Activated T-cell treated with anti-CD3 and anti-CD28 coated beads for 1 hour (primary cell): ENCODE measurements around the gene KRTAP17-1.

Source experiments
- DNase-seq: peaks from one replicate; pipeline ENCODE4 v3.0.0-alpha.2; 2020; ENCODE audit warnings: low read depth

The KRTAP17-1 gene

DNA sequence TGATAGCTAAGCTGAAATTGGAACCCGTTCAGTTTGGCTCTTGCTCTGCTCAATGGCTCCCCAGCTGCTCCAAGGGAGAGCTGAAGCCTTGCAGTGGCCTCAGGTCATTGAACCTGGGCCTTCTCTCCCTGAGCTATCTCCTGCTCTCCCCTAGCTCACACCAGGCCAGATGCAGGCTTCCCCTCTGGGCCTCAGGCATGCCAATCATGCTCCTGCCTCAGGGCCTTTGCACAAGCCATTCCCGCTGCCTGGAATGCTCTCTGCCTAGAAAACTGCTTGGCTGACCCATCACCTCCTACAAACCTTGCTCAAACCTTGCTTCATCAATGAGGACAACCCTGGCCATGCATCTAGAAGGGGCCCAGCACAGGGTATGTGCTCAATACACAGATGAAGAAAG lies 16.7 kb upstream of the KRTAP17-1 start:
- DNase-seq = no peak

DNA sequence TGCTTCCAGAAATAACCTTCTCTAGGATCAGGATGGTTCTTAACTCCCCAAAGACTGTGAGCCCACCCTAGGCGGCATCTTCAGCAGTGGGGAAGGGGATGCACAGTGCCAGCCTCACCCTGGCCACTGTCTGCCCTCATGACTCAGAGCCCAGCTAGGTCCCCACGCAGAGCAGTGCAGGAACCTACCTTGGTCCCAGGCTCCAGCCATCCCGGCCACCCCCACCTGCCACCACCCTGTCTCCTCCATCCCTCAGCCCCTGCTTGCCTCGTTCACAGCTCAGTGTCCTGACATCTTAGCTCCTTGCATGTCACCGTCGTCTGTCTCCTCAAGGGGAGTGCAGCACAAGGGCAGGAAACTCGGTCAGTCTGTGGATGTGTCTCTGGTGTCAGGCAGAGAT lies 16.1 kb upstream of the KRTAP17-1 start:
- DNase-seq = no peak

DNA sequence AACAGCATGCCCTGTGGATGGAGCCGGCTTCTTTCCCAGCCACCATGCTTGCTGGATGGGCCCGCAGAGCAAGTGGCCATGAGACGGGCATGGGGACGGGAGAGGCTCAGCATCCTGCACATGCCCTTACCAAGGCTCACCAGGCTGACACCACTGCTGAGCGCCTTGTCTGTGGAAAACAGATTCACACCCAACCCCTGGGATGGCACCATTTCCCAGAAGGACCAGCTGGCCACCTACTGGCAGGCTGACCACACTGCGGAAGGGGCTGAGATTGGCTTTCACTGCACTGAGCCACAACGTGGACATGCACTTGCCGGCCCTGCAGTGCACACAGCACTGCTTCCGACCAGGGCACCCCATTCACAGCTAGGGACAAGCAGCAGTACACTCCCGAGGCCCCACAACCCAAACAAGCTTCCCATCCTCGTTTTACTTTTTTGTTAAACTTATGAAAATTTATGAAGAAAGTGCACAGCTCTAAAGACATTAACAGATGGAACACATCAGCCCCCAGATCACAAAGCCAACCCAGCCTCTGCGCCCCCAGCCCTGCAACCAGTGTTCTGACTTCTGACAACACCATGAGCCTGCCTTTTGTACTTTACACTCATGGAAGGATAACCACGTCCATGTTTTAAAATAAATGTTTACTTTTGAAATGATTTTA lies 13.9 kb upstream of the KRTAP17-1 start:
- DNase-seq = no peak

DNA sequence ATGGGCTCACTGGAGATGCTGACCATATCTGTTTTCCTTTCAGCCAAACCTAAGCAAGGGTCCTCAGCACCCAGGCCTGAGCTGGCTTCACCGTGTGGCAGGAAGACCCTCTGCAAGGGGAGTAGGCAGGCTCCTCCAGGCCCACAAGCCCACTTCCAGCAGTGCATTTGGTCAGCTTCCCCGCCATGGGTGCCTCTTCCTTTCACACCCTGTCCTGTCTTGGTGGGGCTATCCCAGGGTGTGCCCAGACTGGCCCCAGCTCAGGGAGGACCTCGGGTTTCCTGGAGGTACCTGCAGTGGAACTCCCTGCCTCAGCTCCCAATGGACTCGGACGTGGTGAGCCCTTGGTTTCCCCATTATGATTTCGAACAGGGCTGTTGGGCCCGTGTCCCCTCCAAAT lies 12.7 kb upstream of the KRTAP17-1 start:
- no peak for DNase-seq

DNA sequence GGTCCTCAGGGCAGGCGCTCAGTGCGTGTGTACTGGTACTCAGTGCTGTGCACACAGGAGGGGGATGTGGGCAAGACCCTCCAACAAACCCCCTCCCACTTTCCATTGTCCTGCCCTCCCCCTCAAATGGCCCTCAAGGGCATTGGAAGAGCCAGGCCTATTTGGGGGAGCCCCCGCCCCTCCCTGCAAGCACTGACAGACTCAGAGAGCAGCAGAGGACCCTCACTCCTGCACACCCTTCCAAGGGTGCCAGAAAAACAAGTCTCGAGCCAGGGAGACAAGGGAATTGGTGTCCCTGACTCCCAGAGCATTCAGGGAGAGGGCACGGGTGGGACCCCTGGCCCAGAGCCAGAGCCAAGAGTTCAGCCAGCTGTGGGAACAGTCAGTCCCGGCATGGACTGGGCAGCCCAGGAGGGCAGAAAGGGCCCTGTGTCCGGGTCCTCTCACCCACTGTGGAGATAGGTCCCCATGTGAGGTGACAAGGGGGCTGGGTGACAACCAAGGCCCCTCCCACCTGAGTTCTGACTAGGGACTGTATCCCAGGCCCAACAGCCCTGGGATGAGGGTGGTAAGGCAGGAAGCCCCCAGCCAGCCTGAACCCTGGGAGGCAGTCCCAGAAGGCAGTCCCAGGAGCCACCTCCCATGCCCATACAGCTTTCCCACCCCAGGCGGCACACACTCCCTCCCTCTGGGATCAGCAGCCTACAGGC lies 12.1 kb upstream of the KRTAP17-1 start:
- no peak for DNase-seq

- DNase-seq = no peak
These were observed 10.9 kb upstream of the KRTAP17-1 start for GRCh38 chr17:41326173-41327145.

DNA sequence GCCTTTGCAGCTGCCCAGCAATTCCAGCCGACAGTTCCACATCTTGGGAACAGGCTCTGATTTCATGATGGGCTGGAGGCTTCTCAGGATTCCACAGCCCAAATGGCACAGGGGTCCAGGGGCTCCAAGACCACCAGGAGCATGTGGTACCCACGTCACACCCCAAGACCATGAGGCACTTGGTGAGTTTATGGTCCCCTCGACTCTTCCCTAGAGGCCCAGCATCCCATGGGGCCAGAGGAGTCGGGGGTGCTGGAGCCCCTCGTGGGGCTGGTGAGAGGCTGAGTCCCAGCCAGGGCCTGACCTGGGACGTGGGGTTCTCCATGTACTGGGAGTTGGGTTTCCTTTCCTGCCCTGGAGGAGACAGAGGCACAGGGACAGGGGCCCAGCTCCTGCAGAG lies 10.1 kb upstream of the KRTAP17-1 start:
- DNase-seq = no peak

DNA sequence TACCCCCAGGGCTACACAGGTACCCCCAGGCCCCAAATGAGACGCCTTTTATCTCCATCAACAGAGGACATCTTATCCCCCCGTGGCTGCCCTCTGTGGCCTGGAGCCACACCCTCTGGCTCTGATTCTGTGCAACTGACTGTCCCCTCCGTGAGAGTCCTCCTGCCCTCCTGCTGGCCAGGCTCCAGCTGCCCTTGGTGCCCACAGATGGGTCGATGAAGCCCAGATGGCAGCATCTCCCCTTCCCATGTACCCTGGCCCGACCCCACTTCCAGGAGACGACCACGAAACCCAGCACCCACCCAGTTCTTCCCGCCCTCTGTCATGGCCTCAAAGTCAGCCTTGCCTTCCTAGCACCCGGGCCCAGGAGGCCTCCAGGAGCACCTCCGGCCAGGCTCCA lies 9.6 kb upstream of the KRTAP17-1 start:
- no peak for DNase-seq

DNA sequence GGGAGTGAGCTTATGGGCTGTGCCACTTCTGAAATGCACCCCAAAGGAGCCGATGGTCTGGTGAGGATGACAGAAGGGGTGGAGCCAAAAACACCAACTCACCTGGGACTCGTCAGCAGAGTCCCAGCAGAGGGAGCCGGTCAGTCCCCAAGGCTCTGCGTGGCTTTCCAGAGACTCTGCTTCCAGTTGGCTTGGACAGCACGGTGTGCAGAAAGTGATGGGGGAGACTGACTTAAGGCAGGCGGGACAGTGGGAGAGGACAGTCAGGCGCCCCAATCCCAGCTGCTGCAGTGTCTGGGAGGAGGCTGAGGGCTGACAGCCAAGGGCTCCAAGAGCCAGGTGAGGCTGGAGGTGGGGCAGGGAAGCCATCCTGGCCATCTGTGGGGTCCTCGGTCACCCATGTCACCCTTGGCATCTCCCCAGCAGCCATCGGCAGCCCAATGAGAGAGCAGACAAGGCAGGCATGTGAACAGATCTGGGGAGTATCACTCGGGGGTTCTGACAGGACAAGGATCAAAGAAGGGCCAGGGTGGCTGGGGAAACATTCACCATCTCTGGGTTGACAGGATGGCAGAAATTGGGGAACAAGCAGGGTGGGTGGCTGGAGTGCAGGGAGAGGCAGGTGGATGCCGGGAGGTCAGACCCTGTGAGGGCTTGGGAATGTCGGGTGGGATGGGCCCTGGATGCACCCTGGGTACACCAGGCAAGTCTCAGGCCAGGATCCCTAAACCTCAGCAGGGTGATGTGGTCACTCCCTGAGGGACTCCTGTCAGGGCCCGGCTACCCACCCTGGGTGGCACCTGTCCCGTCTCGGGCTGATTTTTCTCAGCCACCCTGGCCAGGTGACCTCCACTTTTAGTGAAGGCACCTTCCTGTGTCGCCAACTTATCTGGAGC lies 8.9 kb upstream of the KRTAP17-1 start:
- DNase-seq = no peak

- no peak for DNase-seq
These were observed 7.7 kb upstream of the KRTAP17-1 start for GRCh38 chr17:41322903-41323895.

GRCh38 chr17:41322094-41322902 lies 6.8 kb upstream of the KRTAP17-1 start:
- no peak for DNase-seq

GRCh38 chr17:41318231-41318630 lies 2.7 kb upstream of the KRTAP17-1 start:
- DNase-seq = no peak

DNA sequence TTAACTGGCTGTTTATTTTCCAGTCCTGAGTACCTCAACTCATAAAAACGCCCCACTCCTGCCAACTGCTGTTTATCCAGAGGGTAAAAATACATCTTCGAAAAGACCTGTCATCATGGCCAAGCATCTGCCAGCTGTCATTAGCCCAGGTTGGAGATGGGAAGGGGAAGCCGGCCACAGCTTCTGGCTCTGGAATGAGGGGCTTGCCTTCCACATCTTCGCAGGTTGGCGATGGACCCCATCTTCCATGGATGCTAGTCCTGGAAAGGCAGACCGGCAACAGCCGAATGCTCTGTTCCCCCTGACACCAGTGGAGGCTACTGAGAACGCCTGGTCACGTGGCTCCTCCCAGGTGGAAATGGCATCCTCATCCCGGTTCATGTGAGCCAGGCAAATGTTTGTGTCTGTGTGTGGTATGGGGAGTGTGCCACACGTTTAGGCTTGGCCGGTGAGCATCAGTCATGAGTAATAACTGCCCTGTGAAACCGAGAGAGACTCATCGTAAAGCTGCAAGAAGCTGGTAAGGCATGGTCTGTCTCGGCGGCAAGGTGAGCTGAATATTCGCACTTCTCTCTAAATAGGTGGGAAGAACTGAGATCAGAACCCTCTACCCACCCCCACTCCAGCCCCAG lies 420 bp upstream of the KRTAP17-1 start:
- no peak for DNase-seq

DNA sequence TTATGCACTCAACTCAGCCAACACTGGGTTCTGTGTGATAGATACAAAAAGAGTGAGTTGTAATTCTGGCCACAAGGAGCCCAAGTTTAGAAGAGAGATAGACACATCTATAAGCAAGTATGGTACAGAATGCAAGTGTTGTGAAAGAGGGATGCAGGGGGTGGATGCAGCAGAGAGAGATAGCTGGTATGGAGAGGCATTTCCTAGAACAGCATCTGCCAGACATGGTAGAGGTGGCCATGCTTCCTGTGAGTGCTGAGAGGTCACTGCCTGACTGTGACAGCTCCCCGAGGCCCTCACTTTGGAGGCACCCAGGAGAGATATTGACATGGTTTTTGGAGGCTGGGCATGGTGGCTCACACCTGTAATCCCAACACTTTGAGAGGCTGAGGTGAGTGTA lies 4.4 kb downstream of the KRTAP17-1 start:
- DNase-seq = no peak

- peak; percentile 38 for DNase-seq
These were observed 6.6 kb downstream of the KRTAP17-1 start, which contains the start of gene KRTAP16-1 for GRCh38 chr17:41308918-41309359. TSS of gene KRTAP16-1 (minus strand) at chr17:41309309. CDS start at chr17:41309253, 56 bp downstream.

DNA sequence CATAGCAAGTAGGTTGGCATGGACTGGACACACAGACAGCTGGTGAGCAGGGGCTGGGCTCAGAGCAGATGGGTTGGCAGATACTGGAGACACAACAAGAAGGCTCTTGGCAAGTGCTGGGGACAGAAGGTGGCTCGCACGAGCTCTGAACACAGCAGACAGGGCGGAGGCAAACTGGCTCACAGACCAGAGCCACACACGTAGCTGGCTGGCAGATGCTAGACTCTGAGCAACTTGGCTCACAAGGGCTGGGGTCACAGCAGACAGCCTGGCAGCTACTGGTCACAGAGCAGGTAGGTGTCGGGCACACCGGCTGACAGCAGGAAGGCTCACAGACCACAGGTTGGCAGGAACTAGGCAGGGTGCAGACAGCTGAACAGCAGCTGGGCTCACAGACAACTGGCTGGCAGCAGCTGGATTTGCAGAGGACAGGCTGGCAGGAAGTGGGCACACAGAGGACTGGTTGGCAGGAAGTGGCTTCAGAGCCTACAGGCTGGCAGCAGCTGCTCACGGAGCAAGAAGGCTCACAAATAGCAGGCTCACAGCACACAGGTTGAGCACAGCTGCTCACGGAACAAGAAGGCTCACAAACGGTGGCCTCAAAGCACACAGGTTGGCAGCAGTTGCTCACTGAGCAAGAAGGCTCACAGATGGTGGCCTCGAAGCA lies 7.1 kb downstream of the KRTAP17-1 start:
- DNase-seq = peak; percentile 59

- no peak for DNase-seq
These were observed 7.9 kb downstream of the KRTAP17-1 start for GRCh38 chr17:41307647-41308046.

DNA sequence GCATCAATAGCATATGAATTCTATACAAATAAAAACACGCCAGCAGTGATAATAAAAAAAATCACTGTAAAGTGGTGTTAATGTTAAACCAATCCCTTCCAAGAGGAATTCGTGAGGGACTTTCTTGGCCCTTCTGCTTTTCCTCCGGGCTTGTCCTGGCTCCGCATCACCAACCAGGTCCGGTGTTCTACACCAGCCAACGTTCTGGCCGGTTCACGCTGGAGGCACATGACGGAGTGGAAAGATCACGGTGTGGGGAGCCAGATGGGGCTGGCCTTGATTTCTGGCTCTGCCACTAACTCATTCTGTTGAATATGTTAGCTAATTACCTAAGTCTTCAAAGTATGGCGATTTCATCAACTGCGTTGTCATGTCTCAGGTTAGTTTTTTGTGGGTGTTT lies 11.4 kb downstream of the KRTAP17-1 start:
- DNase-seq = no peak
